ENCODE results near the gene NFAM1.

- TF ChIP-seq POLR2AphosphoS5 (IDR thresholded peaks at IDR 0.05; ENCODE audit: low read depth, low read length) = no peak
- TF ChIP-seq POLR2A (IDR thresholded peaks at IDR 0.05; ENCODE audit: low read depth, low read length) = no peak
- TF ChIP-seq TAF1 (IDR thresholded peaks at IDR 0.05; ENCODE audit: low read depth, low read length) = no peak
Observed at GRCh38 chr22:42375982-42376381, 56.2 kb downstream of the NFAM1 start.
